GM18870 (cell line): ENCODE measurements around the gene ZMIZ1.
A peak's percentile ranks its signal among the peaks of the same experiment; 100 is the strongest.

Experiments used
- ATAC-seq: cut with Tn5 transposase; IDR thresholded peaks from one replicate; pipeline ENCODE4 v1.9.1; 2021; ENCODE audit warnings: moderate library complexity; ENCODE audit not compliant: unreplicated experiment

Gene ZMIZ1

GRCh38 chr10:79242620-79243152 is 173.9 kb downstream of the ZMIZ1 start:
- ATAC-seq: no peak

GRCh38 chr10:79243181-79244067 is 174.7 kb downstream of the ZMIZ1 start:
- no peak for ATAC-seq

- ATAC-seq: no peak
Measured at GRCh38 chr10:79244068-79244442, 175.3 kb downstream of the ZMIZ1 start.

GRCh38 chr10:79244841-79245504 is 176.2 kb downstream of the ZMIZ1 start:
- peak; percentile 26 for ATAC-seq

GRCh38 chr10:79245539-79246208 is 176.9 kb downstream of the ZMIZ1 start:
- no peak for ATAC-seq

GRCh38 chr10:79246209-79246581 is 177.4 kb downstream of the ZMIZ1 start:
- ATAC-seq: no peak

GRCh38 chr10:79246606-79247275 is 178.0 kb downstream of the ZMIZ1 start:
- ATAC-seq: no peak

DNA sequence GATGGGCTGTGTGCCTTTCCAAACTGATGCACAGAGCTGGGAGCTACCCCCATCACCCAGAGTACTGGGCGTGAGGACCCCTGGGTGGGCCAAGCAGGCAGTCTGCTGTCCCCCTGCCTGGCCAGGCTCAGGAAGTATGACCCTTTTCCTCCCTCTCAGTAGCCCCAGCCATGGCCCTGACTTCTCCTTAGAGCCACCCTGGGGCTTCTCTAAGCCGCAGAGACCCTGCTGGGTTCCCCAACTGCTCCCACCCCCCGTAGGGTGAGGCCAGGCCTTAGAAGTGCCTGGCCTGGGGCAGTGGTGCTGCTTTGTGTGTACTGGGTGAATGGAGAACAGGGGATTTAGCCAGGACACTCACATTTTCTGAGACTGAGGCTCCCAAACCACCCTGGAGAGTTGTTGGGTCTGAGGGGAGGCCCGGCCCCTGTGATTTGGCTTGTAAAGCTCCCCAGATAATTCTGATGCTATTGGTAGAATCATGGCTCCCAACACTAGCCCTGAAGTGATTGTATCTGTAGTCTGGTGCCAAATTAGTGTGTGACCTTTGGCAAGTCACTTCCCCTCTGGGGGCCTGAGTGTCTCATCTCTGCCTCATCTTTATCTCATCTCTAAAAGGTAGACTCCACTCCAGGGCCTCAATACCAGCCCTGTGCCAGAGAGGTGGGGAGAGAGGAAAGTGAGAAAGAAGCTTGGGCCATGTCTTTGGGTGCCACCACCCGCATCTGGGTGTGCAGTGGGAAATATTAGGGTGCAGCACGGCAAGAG is 178.8 kb downstream of the ZMIZ1 start:
- no peak for ATAC-seq

DNA sequence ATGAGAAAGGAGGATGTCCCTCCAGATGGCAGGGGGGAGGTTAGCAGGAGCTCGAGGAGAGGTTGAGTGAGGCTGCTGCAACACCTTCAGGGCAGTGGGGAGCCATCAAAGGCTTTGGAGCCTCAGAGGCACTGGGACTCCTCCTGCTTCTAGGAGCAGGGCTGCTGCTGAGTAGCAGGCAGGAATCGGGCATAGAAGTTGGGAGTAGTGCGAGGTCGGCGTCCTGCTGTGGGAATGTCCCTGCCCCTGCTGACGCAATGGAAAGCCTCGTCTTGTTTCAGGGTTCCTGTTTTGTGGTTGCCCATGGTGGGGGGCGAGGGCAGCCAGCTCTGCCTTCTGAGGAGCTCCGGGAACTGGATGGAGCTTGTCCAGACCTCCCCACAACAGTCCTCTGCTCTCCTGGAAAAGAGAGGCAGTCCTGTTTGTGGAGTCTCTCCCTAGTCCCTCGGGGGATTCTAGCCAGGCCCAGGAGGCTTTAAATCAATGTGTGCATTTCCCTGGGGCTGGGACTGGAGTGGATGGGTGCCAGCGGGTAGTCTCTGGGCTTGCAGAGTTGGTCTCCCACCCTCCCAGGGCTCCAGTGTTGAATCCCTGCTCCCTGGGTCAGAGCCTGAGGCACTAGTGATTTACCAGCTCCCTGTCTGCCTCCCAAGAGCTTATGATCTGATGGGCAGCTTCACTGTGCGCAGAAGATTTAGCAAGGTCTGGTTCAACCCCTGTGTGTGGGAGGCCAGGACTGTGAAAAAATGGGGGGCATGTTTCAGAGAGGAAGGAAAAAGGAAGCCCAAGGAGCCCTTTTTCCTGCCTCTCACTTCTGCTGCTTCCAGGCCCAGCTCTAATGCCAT is 179.8 kb downstream of the ZMIZ1 start:
- ATAC-seq: no peak

- ATAC-seq: peak; percentile 74
Measured at GRCh38 chr10:79249186-79250121, 180.7 kb downstream of the ZMIZ1 start.

- ATAC-seq: no peak
Measured at GRCh38 chr10:79250259-79250658, 181.5 kb downstream of the ZMIZ1 start.

DNA sequence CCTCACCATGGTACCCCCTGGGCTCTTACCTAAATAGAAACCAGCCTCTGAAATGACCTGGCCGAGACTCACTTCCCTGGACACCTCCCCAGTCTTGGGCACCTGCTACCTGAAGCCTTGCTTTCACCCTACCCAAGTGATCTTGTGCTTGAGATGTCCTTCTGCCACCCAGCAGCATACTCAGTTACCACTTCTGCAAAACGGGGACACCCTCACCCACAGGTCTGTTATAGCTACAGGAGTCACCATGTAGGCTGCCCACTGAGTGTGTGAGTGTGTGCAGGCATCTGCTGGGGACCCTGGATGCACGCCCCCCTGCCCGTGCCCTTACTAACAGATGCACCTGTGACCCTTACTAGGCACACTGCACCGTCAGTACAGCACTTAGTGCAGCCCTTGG is 183.7 kb downstream of the ZMIZ1 start:
- no peak for ATAC-seq

- no peak for ATAC-seq
Measured at GRCh38 chr10:79252971-79253370, 184.2 kb downstream of the ZMIZ1 start.

DNA sequence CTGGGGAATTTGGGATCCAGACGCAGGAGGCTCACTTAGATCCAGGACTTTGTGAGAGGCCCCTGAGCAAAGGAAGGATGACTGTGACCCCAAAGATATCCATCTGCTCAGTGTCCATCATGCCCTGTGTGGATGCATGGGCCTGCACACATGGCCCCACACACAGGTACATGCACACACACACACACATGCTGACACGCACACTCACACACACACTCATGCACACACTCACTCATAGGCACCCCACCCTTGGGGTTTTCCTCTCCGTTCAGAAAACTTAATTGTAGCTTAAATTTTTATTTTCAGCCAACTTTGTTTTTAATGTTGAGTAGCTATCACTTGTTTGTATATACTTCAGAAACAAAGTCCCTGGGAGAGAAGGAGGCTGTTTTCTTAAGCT is 184.9 kb downstream of the ZMIZ1 start:
- ATAC-seq: no peak

GRCh38 chr10:79254333-79255006 is 185.7 kb downstream of the ZMIZ1 start:
- ATAC-seq: no peak

DNA sequence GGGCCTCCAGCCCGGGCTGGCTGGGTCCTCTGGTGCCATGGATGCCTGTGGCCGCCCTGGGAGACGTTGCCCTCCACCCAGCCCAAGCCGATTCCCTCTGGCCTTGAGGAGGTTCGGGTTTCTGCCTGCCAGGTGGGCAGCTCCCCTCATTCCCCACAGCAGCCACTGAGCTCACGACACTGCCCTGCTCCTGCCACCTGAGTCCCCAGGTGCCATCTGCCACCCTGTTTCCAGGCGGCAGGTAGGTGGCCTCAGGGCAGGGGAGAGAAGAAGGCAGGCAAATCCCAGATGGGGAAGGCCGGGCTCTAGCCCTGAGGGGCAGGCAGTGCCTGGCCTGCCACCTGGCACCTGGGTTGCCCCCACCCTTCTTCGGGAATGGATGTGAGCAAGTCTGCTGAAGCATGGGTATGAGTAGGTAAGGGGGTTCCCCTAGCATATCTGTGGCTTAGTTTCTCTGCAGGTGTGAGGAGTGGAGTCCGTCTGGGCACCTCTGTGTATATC is 186.3 kb downstream of the ZMIZ1 start:
- no peak for ATAC-seq

DNA sequence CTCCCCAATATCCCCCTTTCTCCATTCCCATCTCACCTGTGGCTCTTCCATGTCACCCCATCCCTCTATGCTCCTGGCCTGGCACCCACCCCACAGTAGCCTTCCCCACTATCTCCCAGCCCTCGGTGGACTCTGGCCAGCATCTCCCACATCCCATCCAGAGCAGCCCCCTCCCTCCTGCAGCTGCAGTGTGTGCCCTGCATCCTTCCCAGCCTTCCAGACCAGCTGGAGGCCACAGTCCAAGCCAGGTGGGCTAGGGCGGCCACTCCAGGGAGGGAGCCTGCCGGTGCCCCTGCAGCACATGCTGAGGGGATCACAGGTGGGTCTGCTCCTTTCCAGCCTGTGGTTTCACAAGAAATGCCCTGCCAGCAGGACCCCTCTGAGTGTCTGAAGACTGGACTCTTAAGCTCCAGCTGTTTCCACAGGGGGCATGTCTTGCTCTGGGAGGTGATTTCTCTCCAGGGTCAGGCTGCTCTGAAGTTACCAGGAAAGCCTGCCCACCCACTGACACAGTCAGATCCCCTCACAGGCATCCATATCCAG is 187.6 kb downstream of the ZMIZ1 start:
- ATAC-seq: no peak
